CD14-positive monocyte (primary cell): ENCODE results near the gene BSN. TPM values are rescaled to one million over a fixed set of nuclear protein-coding genes. Genes with fewer than 3 reads are reported as not detected.

Experiments
- DNase-seq, 3 donors: peaks; one replicate each; pipeline ENCODE4 v3.0.0-alpha.2; 2011 to 2022
- H2AFZ ChIP-seq: 2 replicates; pipeline ENCODE4 v1.6.0; 2012; ENCODE audit warnings: mild to moderate bottlenecking, low read depth, low read length, inconsistent platforms; ENCODE audit not compliant: insufficient read depth, poor library complexity, severe bottlenecking
- H3K27ac ChIP-seq, 2 donors: 1 replicate in 1 of 2; 2 replicates in 1 of 2; pipeline ENCODE4 v1.5.1; 2012 to 2013; ENCODE audit warnings: low read length in 2 of 2, control low read depth in 1 of 2, inconsistent platforms in 1 of 2, low read depth in 1 of 2, mild to moderate bottlenecking in 1 of 2
- H3K27me3 ChIP-seq, 2 donors: one replicate each; pipeline versions ENCODE4 v1.6.0 to v1.6.1; 2011 to 2013; ENCODE audit warnings: low read length in 2 of 2; ENCODE audit not compliant: control insufficient read depth in 2 of 2, insufficient read depth in 2 of 2
- H3K36me3 ChIP-seq, 2 donors: replicated peaks in 1 of 2; 1 replicate in 1 of 2; 2 replicates in 1 of 2; pipeline versions ENCODE4 v1.5.1 to v1.6.1; 2012 to 2013; ENCODE audit warnings: low read length in 2 of 2, control low read depth in 1 of 2, inconsistent platforms in 1 of 2, mild to moderate bottlenecking in 1 of 2; ENCODE audit not compliant: insufficient read depth in 2 of 2, control insufficient read depth in 1 of 2
- H3K4me1 ChIP-seq, 2 donors: 1 replicate in 1 of 2; 2 replicates in 1 of 2; pipeline versions ENCODE4 v1.5.1 to v1.6.1; 2012 to 2013; ENCODE audit warnings: low read length in 2 of 2, control low read depth in 1 of 2, inconsistent platforms in 1 of 2, mild to moderate bottlenecking in 1 of 2, moderate library complexity in 1 of 2; ENCODE audit not compliant: insufficient read depth in 2 of 2, control insufficient read depth in 1 of 2
- H3K4me2 ChIP-seq: replicated peaks from 2 replicates; pipeline ENCODE3; 2012; ENCODE audit warnings: low read length, moderate library complexity, mild to moderate bottlenecking; ENCODE audit not compliant: poor library complexity, severe bottlenecking; ENCODE audit errors: extremely low read depth
- H3K4me3 ChIP-seq, 3 experiments: fragments of 200-600 bp in 1 of 3; sonication (generic) in 1 of 3; replicated peaks in 1 of 3; 1 replicate in 2 of 3; 2 replicates in 1 of 3; pipeline ENCODE4 v1.5.1; 2011 to 2013; ENCODE audit warnings: low read length in 3 of 3, mild to moderate bottlenecking in 3 of 3, control low read depth in 2 of 3, low read depth in 2 of 3, inconsistent platforms in 1 of 3, moderate library complexity in 1 of 3
- H3K79me2 ChIP-seq: 2 replicates; pipeline ENCODE4 v1.6.0; 2012; ENCODE audit warnings: mild to moderate bottlenecking, control low read depth, inconsistent platforms, low read length, moderate library complexity; ENCODE audit not compliant: insufficient read depth
- H3K9ac ChIP-seq: 2 replicates; pipeline ENCODE4 v1.6.0; 2017; ENCODE audit warnings: low read length, mild to moderate bottlenecking; ENCODE audit not compliant: insufficient read depth, poor library complexity, severe bottlenecking
- H3K9me3 ChIP-seq, 2 donors: replicated peaks in 1 of 2; 1 replicate in 1 of 2; 2 replicates in 1 of 2; pipeline versions ENCODE4 v1.5.1 to v1.6.1; 2012 to 2013; ENCODE audit warnings: low read length in 2 of 2, control low read depth in 1 of 2; ENCODE audit not compliant: control insufficient read depth in 1 of 2, insufficient read depth in 1 of 2
- H4K20me1 ChIP-seq: 2 replicates; pipeline ENCODE4 v1.6.0; 2012; ENCODE audit warnings: mild to moderate bottlenecking, low read length, control low read depth, moderate library complexity; ENCODE audit not compliant: insufficient read depth
- H3K27ac Mint-ChIP-seq, 7 donors: one replicate each; pipeline ENCODE4 v1.8.0; 2020; ENCODE audit warnings: mild to moderate bottlenecking in 7 of 7, mixed read lengths in 7 of 7, moderate library complexity in 6 of 7, inconsistent platforms in 2 of 7
- H3K27me3 Mint-ChIP-seq, 3 donors: one replicate each; pipeline ENCODE4 v1.8.0; 2021 to 2022; ENCODE audit warnings: low read depth in 3 of 3, mild to moderate bottlenecking in 3 of 3, mixed read lengths in 3 of 3, moderate library complexity in 3 of 3, inconsistent platforms in 1 of 3
- H3K36me3 Mint-ChIP-seq, 2 donors: one replicate each; pipeline ENCODE4 v1.8.0; 2020; ENCODE audit warnings: mixed read lengths in 2 of 2, inconsistent platforms in 1 of 2, mild to moderate bottlenecking in 1 of 2
- H3K4me1 Mint-ChIP-seq: one replicate; pipeline ENCODE4 v1.8.0; 2020; ENCODE audit warnings: mild to moderate bottlenecking, mixed read lengths
- H3K4me3 Mint-ChIP-seq, 2 donors: one replicate each; pipeline ENCODE4 v1.8.0; 2020; ENCODE audit warnings: mild to moderate bottlenecking in 2 of 2, mixed read lengths in 2 of 2, moderate library complexity in 1 of 2
- H3K9me3 Mint-ChIP-seq, 7 donors: one replicate each; pipeline ENCODE4 v1.8.0; 2020 to 2022; ENCODE audit warnings: mixed read lengths in 7 of 7, mild to moderate bottlenecking in 6 of 7, moderate library complexity in 6 of 7, inconsistent platforms in 2 of 7
- WGBS: methylation state at CpG from one replicate; pipeline ENCODE4 v1.1.5; 2013; ENCODE audit warnings: missing lambda C conversion rate; ENCODE audit not compliant: insufficient coverage; 5-methylcytosine and 5-hydroxymethylcytosine counted together
- intact Hi-C, 2 donors: fragments of 100-400 bp; cut with micrococcal nuclease; formaldehyde crosslinking; loops; one replicate each; pipeline versions ENCODE4 v1.15.0 to v1.15.1; 2023
- polyA plus RNA-seq, 3 donors: library from polyadenylated mRNA; depleted of rRNA in 1 of 3; unstranded in 2 of 3; stranded (reverse) in 1 of 3; fragments of 300-500 nt in 2 of 3; fragments of >200 nt in 1 of 3; fragmentation: Illumina TruSeq in 2 of 3; gene quantifications; 1 replicate in 2 of 3; 2 replicates in 1 of 3; pipeline ENCODE4 v1.2.3, GENCODE V29; 2012 to 2021
- TF ChIP-seq, protein P1 (sequence below): fragments of 200-600 bp; IDR thresholded peaks from one replicate; pipeline ENCODE4 v1.8.0; 2022; ENCODE audit warnings: antibody characterized with exemption, mild to moderate bottlenecking

The BSN gene
- polyA plus RNA-seq, 3 donors, result not detected

DNA sequence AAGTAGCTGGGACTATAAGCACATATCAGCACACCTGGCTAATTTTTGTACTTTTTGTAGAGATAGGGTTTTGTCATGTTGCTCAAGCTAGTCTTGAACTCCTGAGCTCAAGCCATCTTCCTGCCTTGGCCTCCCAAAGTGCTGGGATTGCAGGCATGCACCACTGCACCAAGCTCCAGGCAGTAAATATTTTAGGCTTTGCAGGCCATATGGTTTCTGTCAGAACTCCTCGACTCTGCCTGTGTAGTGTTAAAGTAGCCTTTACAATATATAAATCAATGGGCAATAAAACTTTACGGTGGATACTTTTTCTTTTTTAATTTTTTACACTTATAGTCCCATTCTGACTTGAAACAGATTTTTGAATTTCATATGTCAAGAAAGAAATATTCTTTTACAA lies 42.6 kb upstream of the BSN start:
- WGBS, result no CpG with 5 or more reads among the region's 2 CpGs
- Histone ChIP-seq H3K36me3 (peaks cover 30 to 49% of the 10 kb centered on the region in 2 donors), H4K20me1 (peaks cover 9% of the 10 kb centered on the region), H3K27me3 (no peaks in the 10 kb centered on the region), H3K9ac (no peak overlapping the region), H2AFZ (no peak overlapping the region), H3K4me1 (no peaks in the 10 kb centered on the region), H3K4me2 (no peak overlapping the region), H3K9me3 (no peaks in the 10 kb centered on the region), H3K79me2 (no peaks in the 10 kb centered on the region), H3K4me3 (no peak overlapping the region), H3K27ac (no peak overlapping the region)
- H3K4me1 Mint-ChIP-seq, result no peaks in the 10 kb centered on the region
- DNase-seq, result no peak
- intact Hi-C loops, result no loop called here
- H3K4me3 Mint-ChIP-seq, result no peak overlapping the region
- TF ChIP-seq, protein P1, sequence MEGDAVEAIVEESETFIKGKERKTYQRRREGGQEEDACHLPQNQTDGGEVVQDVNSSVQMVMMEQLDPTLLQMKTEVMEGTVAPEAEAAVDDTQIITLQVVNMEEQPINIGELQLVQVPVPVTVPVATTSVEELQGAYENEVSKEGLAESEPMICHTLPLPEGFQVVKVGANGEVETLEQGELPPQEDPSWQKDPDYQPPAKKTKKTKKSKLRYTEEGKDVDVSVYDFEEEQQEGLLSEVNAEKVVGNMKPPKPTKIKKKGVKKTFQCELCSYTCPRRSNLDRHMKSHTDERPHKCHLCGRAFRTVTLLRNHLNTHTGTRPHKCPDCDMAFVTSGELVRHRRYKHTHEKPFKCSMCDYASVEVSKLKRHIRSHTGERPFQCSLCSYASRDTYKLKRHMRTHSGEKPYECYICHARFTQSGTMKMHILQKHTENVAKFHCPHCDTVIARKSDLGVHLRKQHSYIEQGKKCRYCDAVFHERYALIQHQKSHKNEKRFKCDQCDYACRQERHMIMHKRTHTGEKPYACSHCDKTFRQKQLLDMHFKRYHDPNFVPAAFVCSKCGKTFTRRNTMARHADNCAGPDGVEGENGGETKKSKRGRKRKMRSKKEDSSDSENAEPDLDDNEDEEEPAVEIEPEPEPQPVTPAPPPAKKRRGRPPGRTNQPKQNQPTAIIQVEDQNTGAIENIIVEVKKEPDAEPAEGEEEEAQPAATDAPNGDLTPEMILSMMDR, result no peak
- H3K9me3 Mint-ChIP-seq, result no peaks in the 10 kb centered on the region
- no peak overlapping the region for H3K27ac Mint-ChIP-seq
- peaks cover 0 to 3% (median 0%) of the 10 kb centered on the region in 3 donors for H3K27me3 Mint-ChIP-seq
- H3K36me3 Mint-ChIP-seq, result peaks cover 35 to 51% of the 10 kb centered on the region in 2 donors

DNA sequence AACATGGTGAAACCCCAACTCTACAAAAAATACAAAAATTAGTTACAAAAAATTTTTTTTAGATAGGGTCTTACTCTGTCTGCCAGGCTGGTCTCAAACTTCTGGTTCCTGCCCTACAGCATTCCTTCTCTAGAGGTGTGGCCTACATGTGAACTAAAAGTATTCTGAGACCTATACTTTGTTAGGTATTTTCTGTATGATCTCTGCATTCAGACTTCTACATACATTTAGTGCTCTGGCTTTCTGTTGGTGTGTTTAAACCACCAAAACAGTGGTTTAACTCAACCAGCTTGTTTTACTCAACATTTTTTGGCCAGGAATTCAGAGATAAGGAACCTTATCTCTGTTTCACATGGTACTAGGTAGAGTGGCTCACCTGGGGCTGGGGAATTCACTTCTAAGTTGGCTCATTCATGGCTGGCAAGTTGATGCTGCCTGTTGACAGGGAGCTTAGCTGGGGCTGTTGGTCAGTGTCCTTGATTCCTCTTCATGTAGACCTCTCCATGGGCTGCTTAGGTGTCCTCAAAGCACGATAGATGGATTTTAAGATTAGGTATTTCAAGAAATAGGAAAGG lies 41.4 kb upstream of the BSN start:
- H3K4me2 ChIP-seq, result no peak overlapping the region
- H3K79me2 ChIP-seq, result no peaks in the 10 kb centered on the region
- H3K4me3 ChIP-seq, result no peak overlapping the region
- Mint-ChIP-seq H3K4me3 (no peak overlapping the region), H3K27ac (no peak overlapping the region), H3K36me3 (peaks cover 43 to 60% of the 10 kb centered on the region in 2 donors), H3K9me3 (no peaks in the 10 kb centered on the region), H3K27me3 (no peaks in the 10 kb centered on the region), H3K4me1 (no peaks in the 10 kb centered on the region)
- no peak overlapping the region for H3K9ac ChIP-seq
- peaks cover 34 to 58% of the 10 kb centered on the region in 2 donors for H3K36me3 ChIP-seq
- TF ChIP-seq, protein P1, result no peak
- H3K27ac ChIP-seq, result no peak overlapping the region
- intact Hi-C loops, result no loop called here
- peaks cover 9% of the 10 kb centered on the region for H4K20me1 ChIP-seq
- no peak for DNase-seq
- H3K9me3 ChIP-seq, result no peaks in the 10 kb centered on the region
- no peaks in the 10 kb centered on the region for H3K27me3 ChIP-seq
- no CpG with 5 or more reads among the region's 1 CpG for WGBS
- H3K4me1 ChIP-seq, result no peaks in the 10 kb centered on the region
- no peak overlapping the region for H2AFZ ChIP-seq
